HK-2 (cell line): ENCODE results near the gene GRB10.
"Not testable (repeated sequence)": the region's sequence is repeated elsewhere in the genome, so short reads cannot be mapped to it uniquely, and the experiment has no call there.

Experiments used
- DNase-seq: peaks from one replicate; pipeline ENCODE4 v3.0.0-alpha.2; 2018; ENCODE audit not compliant: unreplicated experiment

GRB10 gene

GRCh38 chr7:50580057-50580456, 202.6 kb downstream of the GRB10 start:
- DNase-seq = no peak

- DNase-seq = not testable (repeated sequence)
These were observed 204.6 kb downstream of the GRB10 start for GRCh38 chr7:50578105-50578504.

- no peak for DNase-seq
These were observed 205.1 kb downstream of the GRB10 start for GRCh38 chr7:50577569-50577968.

GRCh38 chr7:50576388-50576787, 206.3 kb downstream of the GRB10 start:
- not testable (repeated sequence) for DNase-seq

GRCh38 chr7:50567715-50568261, 214.9 kb downstream of the GRB10 start:
- DNase-seq = no peak

- DNase-seq = no peak
These were observed 216.7 kb downstream of the GRB10 start for GRCh38 chr7:50565977-50566376.

- no peak for DNase-seq
These were observed 217.2 kb downstream of the GRB10 start for GRCh38 chr7:50565559-50565916.

- DNase-seq = no peak
These were observed 217.8 kb downstream of the GRB10 start, which contains the start of gene DDC for GRCh38 chr7:50564640-50565558. Gene DDC (minus strand): TSS chr7:50565405. CDS start chr7:50544085, 21,320 bp downstream.

- no peak for DNase-seq
These were observed 218.5 kb downstream of the GRB10 start for GRCh38 chr7:50564171-50564570.

GRCh38 chr7:50562136-50562535, 220.6 kb downstream of the GRB10 start:
- no peak for DNase-seq

GRCh38 chr7:50560865-50561351, 221.8 kb downstream of the GRB10 start:
- DNase-seq = no peak

GRCh38 chr7:50559881-50560280, 222.8 kb downstream of the GRB10 start:
- DNase-seq = no peak

- DNase-seq = peak; percentile 46
These were observed 224.2 kb downstream of the GRB10 start for GRCh38 chr7:50558294-50559053.

GRCh38 chr7:50557099-50557498, 225.6 kb downstream of the GRB10 start:
- no peak for DNase-seq

- no peak for DNase-seq
These were observed 226.3 kb downstream of the GRB10 start for GRCh38 chr7:50556247-50556991.

- no peak for DNase-seq
These were observed 227.0 kb downstream of the GRB10 start for GRCh38 chr7:50555594-50556140.

- DNase-seq = no peak
These were observed 228.0 kb downstream of the GRB10 start for GRCh38 chr7:50554431-50555322.

- DNase-seq = no peak
These were observed 228.7 kb downstream of the GRB10 start for GRCh38 chr7:50553973-50554372.

GRCh38 chr7:50552921-50553320, 229.8 kb downstream of the GRB10 start:
- no peak for DNase-seq

GRCh38 chr7:50552139-50552538, 230.6 kb downstream of the GRB10 start:
- no peak for DNase-seq
